Naive thymus-derived CD8-positive, alpha-beta T cell (primary cell): ENCODE results near the gene USP15. TPM values are rescaled to one million over a fixed set of nuclear protein-coding genes. Genes with fewer than 3 reads are reported as not detected.
A peak's percentile ranks its signal among the peaks of the same experiment; 100 is the strongest.
"Not testable (repeated sequence)": the region's sequence is repeated elsewhere in the genome, so short reads cannot be mapped to it uniquely, and the experiment has no call there.

Experiments used
- ATAC-seq, 2 donors: fragments of 150-1000 bp; cut with Tn5 transposase in 1 of 2; sonication (Bioruptor Pico), chemical (Tn5 transposase) in 1 of 2; 1 replicate in 1 of 2; 2 replicates in 1 of 2; pipeline ENCODE4 v1.10.0; 2021; ENCODE audit warnings: mild to moderate bottlenecking in 2 of 2, moderate library complexity in 2 of 2
- POLR2A ChIA-PET: fragments of 350-600 bp; sonication (Branson Sonifier 250); formaldehyde crosslinking; loops from one replicate; lab custom pipeline; 2021; ENCODE audit warnings: antibody characterized with exemption; lab: Charles Lee
- DNase-seq, 10 donors: peaks; one replicate each; pipeline versions ENCODE4 v3.0.0 to v3.0.0-alpha.2; 2020 to 2022
- H3K27ac Mint-ChIP-seq, 10 donors: one replicate each; pipeline ENCODE4 v1.8.0; 2020 to 2022; ENCODE audit warnings: mild to moderate bottlenecking in 10 of 10, mixed read lengths in 10 of 10, moderate library complexity in 4 of 10, inconsistent platforms in 1 of 10
- H3K27me3 Mint-ChIP-seq, 5 donors: one replicate each; pipeline ENCODE4 v1.8.0; 2021 to 2022; ENCODE audit warnings: mixed read lengths in 5 of 5
- H3K36me3 Mint-ChIP-seq, 3 donors: one replicate each; pipeline ENCODE4 v1.8.0; 2020 to 2022; ENCODE audit warnings: mixed read lengths in 3 of 3, mild to moderate bottlenecking in 2 of 3, inconsistent platforms in 1 of 3
- H3K4me1 Mint-ChIP-seq, 4 donors: one replicate each; pipeline ENCODE4 v1.8.0; 2021 to 2022; ENCODE audit warnings: mixed read lengths in 4 of 4
- H3K4me3 Mint-ChIP-seq, 10 donors: one replicate each; pipeline ENCODE4 v1.8.0; 2020 to 2022; ENCODE audit warnings: mild to moderate bottlenecking in 10 of 10, mixed read lengths in 10 of 10, moderate library complexity in 6 of 10, inconsistent platforms in 1 of 10
- H3K9me3 Mint-ChIP-seq, 9 donors: one replicate each; pipeline ENCODE4 v1.8.0; 2020 to 2022; ENCODE audit warnings: mixed read lengths in 9 of 9, mild to moderate bottlenecking in 3 of 9, inconsistent platforms in 1 of 9, moderate library complexity in 1 of 9
- polyA plus RNA-seq, 3 donors: library from polyadenylated mRNA; unstranded; fragments of 300-500 nt; fragmentation: Illumina TruSeq; gene quantifications; one replicate each; pipeline ENCODE4 v1.2.3, GENCODE V29; 2021
- total RNA-seq, 8 experiments: library from RNA in 2 of 8; stranded (reverse) in 2 of 8; gene quantifications; one replicate each; pipeline ENCODE4 v1.2.3 and lab custom pipeline; 2021 to 2026

The USP15 gene
- total and polyA plus RNA-seq, 5 experiments from 2014 or later, result 49.1 to 164 (median 57.0) TPM

- peaks cover 12 to 43% (median 30%) of the 10 kb centered on the region in 4 donors for H3K4me1 Mint-ChIP-seq
- POLR2A ChIA-PET, result no interaction called here
- H3K27me3 Mint-ChIP-seq, result no peaks in the 10 kb centered on the region
- H3K36me3 Mint-ChIP-seq, result peaks cover 14 to 72% (median 46%) of the 10 kb centered on the region in 3 donors
- H3K4me3 Mint-ChIP-seq, result no peak overlapping the region
- ATAC-seq (no peak), DNase-seq (no peak)
- H3K27ac Mint-ChIP-seq, result peak overlapping the region in 1 of 10 donors; percentile 8
- H3K9me3 Mint-ChIP-seq, result peaks cover 0 to 21% (median 9%) of the 10 kb centered on the region in 9 donors
These were observed 100.8 kb downstream of the USP15 start for GRCh38 chr12:62361048-62361447.

- H3K27ac Mint-ChIP-seq, result peak overlapping the region in 3 of 10 donors; percentile 2 to 23 (median 4)
These were observed 103.3 kb downstream of the USP15 start for GRCh38 chr12:62363506-62363905.

GRCh38 chr12:62364697-62365096, 104.5 kb downstream of the USP15 start:
- Mint-ChIP-seq H3K4me1 (peaks cover 31 to 65% (median 56%) of the 10 kb centered on the region in 4 donors), H3K9me3 (peaks cover 0 to 46% (median 9%) of the 10 kb centered on the region in 9 donors), H3K4me3 (peak overlapping the region in 1 of 10 donors; percentile 5), H3K36me3 (peaks cover 32 to 79% (median 69%) of the 10 kb centered on the region in 3 donors)
- DNase-seq, H3K27me3 Mint-ChIP-seq, H3K27ac Mint-ChIP-seq, ATAC-seq: not testable (repeated sequence)
- POLR2A ChIA-PET, result interaction anchor here (1.3 kb wide), 1 partner anchor 105 kb away, joined by 5 read pairs; the partner anchor contains the start of gene USP15

More at GRCh38 chr12:62363506-62363905, 103.3 kb downstream of the USP15 start:
- no peak for DNase-seq
- POLR2A ChIA-PET, result no interaction called here
- ATAC-seq, result no peak
- peaks cover 29 to 79% (median 63%) of the 10 kb centered on the region in 3 donors for H3K36me3 Mint-ChIP-seq
- peaks cover 28 to 63% (median 51%) of the 10 kb centered on the region in 4 donors for H3K4me1 Mint-ChIP-seq
- H3K4me3 Mint-ChIP-seq, result no peak overlapping the region
- H3K9me3 Mint-ChIP-seq, result peaks cover 0 to 44% (median 9%) of the 10 kb centered on the region in 9 donors
- H3K27me3 Mint-ChIP-seq, result no peaks in the 10 kb centered on the region

GRCh38 chr12:62365846-62366245, 105.6 kb downstream of the USP15 start:
- ATAC-seq, DNase-seq, H3K27me3 Mint-ChIP-seq: not testable (repeated sequence)
- peak overlapping the region in 3 of 10 donors; percentile 2 to 37 (median 10) for H3K4me3 Mint-ChIP-seq
- H3K36me3 Mint-ChIP-seq, result peaks cover 32 to 84% (median 72%) of the 10 kb centered on the region in 3 donors
- peaks cover 0 to 46% (median 9%) of the 10 kb centered on the region in 9 donors for H3K9me3 Mint-ChIP-seq
- POLR2A ChIA-PET, result interaction anchor here (1.3 kb wide), 1 partner anchor 106 kb away, joined by 5 read pairs; the partner anchor contains the start of gene USP15
- H3K4me1 Mint-ChIP-seq, result peaks cover 38 to 67% (median 65%) of the 10 kb centered on the region in 4 donors
- H3K27ac Mint-ChIP-seq, result peak overlapping the region in 3 of 10 donors; percentile 9 to 61 (median 36)

- not testable (repeated sequence) for DNase-seq, H3K27me3 Mint-ChIP-seq, ATAC-seq
- peaks cover 24 to 73% (median 61%) of the 10 kb centered on the region in 3 donors for H3K36me3 Mint-ChIP-seq
- peaks cover 34 to 62% (median 59%) of the 10 kb centered on the region in 4 donors for H3K4me1 Mint-ChIP-seq
- peaks cover 0 to 44% (median 8%) of the 10 kb centered on the region in 9 donors for H3K9me3 Mint-ChIP-seq
- H3K4me3 Mint-ChIP-seq, result peak overlapping the region in 2 of 10 donors; percentile 2 to 63
- POLR2A ChIA-PET, result interaction anchor here (0.6 kb wide), 1 partner anchor 16 kb away, joined by 4 read pairs; no protein-coding TSS in a partner anchor
- H3K27ac Mint-ChIP-seq, result peak overlapping the region in 5 of 10 donors; percentile 4 to 56 (median 23)
These were observed 108.4 kb downstream of the USP15 start for GRCh38 chr12:62368430-62369223.

- Mint-ChIP-seq H3K4me3 (peak overlapping the region in 1 of 10 donors; percentile 7), H3K27ac (peak overlapping the region in 2 of 10 donors; percentile 3 to 28)
- POLR2A ChIA-PET, result no interaction called here
These were observed 110.0 kb downstream of the USP15 start for GRCh38 chr12:62370189-62370588.

GRCh38 chr12:62371661-62372060, 111.5 kb downstream of the USP15 start:
- H3K36me3 Mint-ChIP-seq, result peaks cover 12 to 54% (median 37%) of the 10 kb centered on the region in 3 donors
- H3K9me3 Mint-ChIP-seq, result peaks cover 0 to 18% (median 0%) of the 10 kb centered on the region in 9 donors
- no peak overlapping the region for H3K4me3 Mint-ChIP-seq
- H3K27ac Mint-ChIP-seq, result peak overlapping the region in 1 of 10 donors; percentile 4
- peaks cover 24 to 57% (median 48%) of the 10 kb centered on the region in 4 donors for H3K4me1 Mint-ChIP-seq
- ATAC-seq (no peak), DNase-seq (no peak)
- POLR2A ChIA-PET, result no interaction called here
- H3K27me3 Mint-ChIP-seq, result no peaks in the 10 kb centered on the region

More at GRCh38 chr12:62370189-62370588, 110.0 kb downstream of the USP15 start:
- H3K36me3 Mint-ChIP-seq, result peaks cover 18 to 65% (median 49%) of the 10 kb centered on the region in 3 donors
- peaks cover 0 to 33% (median 4%) of the 10 kb centered on the region in 9 donors for H3K9me3 Mint-ChIP-seq
- ATAC-seq, result no peak
- H3K4me1 Mint-ChIP-seq, result peaks cover 31 to 66% (median 57%) of the 10 kb centered on the region in 4 donors
- no peak for DNase-seq
- H3K27me3 Mint-ChIP-seq, result no peaks in the 10 kb centered on the region

- ATAC-seq (no peak), DNase-seq (no peak)
- Mint-ChIP-seq H3K36me3 (peaks cover 12 to 50% (median 32%) of the 10 kb centered on the region in 3 donors), H3K27ac (no peak overlapping the region), H3K4me3 (no peak overlapping the region), H3K4me1 (peaks cover 24 to 52% (median 44%) of the 10 kb centered on the region in 4 donors), H3K9me3 (peaks cover 0 to 14% (median 0%) of the 10 kb centered on the region in 9 donors), H3K27me3 (no peaks in the 10 kb centered on the region)
- POLR2A ChIA-PET, result no interaction called here
These were observed 111.9 kb downstream of the USP15 start for GRCh38 chr12:62372134-62372533.

GRCh38 chr12:62372825-62373224, 112.6 kb downstream of the USP15 start:
- POLR2A ChIA-PET, result no interaction called here
- H3K36me3 Mint-ChIP-seq, result peaks cover 9 to 45% (median 26%) of the 10 kb centered on the region in 3 donors
- peaks cover 0 to 9% (median 0%) of the 10 kb centered on the region in 9 donors for H3K9me3 Mint-ChIP-seq
- H3K27ac Mint-ChIP-seq, result peak overlapping the region in 3 of 10 donors; percentile 29 to 81 (median 52)
- no peak for DNase-seq
- no peaks in the 10 kb centered on the region for H3K27me3 Mint-ChIP-seq
- H3K4me1 Mint-ChIP-seq, result peaks cover 19 to 47% (median 39%) of the 10 kb centered on the region in 4 donors
- H3K4me3 Mint-ChIP-seq, result no peak overlapping the region
- no peak for ATAC-seq

GRCh38 chr12:62375603-62376002, 115.4 kb downstream of the USP15 start:
- Mint-ChIP-seq H3K9me3 (no peaks in the 10 kb centered on the region), H3K27ac (peak overlapping the region in 1 of 10 donors; percentile 16), H3K27me3 (no peaks in the 10 kb centered on the region), H3K4me1 (peaks cover 10 to 35% (median 33%) of the 10 kb centered on the region in 4 donors), H3K4me3 (no peak overlapping the region), H3K36me3 (peaks cover 0 to 25% (median 10%) of the 10 kb centered on the region in 3 donors)
- POLR2A ChIA-PET, result no interaction called here
- ATAC-seq (no peak), DNase-seq (no peak)

GRCh38 chr12:62379026-62379722, 119.0 kb downstream of the USP15 start:
- Mint-ChIP-seq H3K27me3 (no peaks in the 10 kb centered on the region), H3K27ac (peak overlapping the region in 8 of 10 donors; percentile 7 to 75 (median 35)), H3K4me1 (peaks cover 7 to 25% (median 22%) of the 10 kb centered on the region in 4 donors), H3K36me3 (peaks cover 0 to 34% (median 13%) of the 10 kb centered on the region in 3 donors), H3K4me3 (no peak overlapping the region), H3K9me3 (no peaks in the 10 kb centered on the region)
- DNase-seq (no peak), ATAC-seq (no peak)
- POLR2A ChIA-PET, result no interaction called here

GRCh38 chr12:62379723-62380045, 119.5 kb downstream of the USP15 start:
- H3K9me3 Mint-ChIP-seq, result no peaks in the 10 kb centered on the region
- POLR2A ChIA-PET, result no interaction called here
- H3K4me3 Mint-ChIP-seq, result no peak overlapping the region
- H3K27ac Mint-ChIP-seq, result peak overlapping the region in 4 of 10 donors; percentile 6 to 47 (median 24)
- H3K27me3 Mint-ChIP-seq, result no peaks in the 10 kb centered on the region
- H3K4me1 Mint-ChIP-seq, result peaks cover 7 to 25% (median 19%) of the 10 kb centered on the region in 4 donors
- ATAC-seq, result no peak
- no peak for DNase-seq
- peaks cover 0 to 33% (median 13%) of the 10 kb centered on the region in 3 donors for H3K36me3 Mint-ChIP-seq
